Endometrium (tissue), 2 donors: ENCODE results near the gene EWSR1.
"Not testable (repeated sequence)": the region's sequence is repeated elsewhere in the genome, so short reads cannot be mapped to it uniquely, and the experiment has no call there.

Experiments
- FAIRE-seq: peaks from 2 replicates; lab custom pipeline; 2012; peaks lifted over from hg19 to GRCh38; lab: Jason Lieb, UNC
- donor health status: control.
- donor health status: control.

The EWSR1 gene

GRCh38 chr22:29267858-29268510 lies at the start of gene EWSR1, which contains the start of gene RHBDD3:
TSS of gene EWSR1 (plus strand) at chr22:29268268. CDS start at chr22:29268337, 69 bp downstream.
TSS of gene RHBDD3 (minus strand) at chr22:29267981. CDS start at chr22:29265626, 2,355 bp downstream.
- FAIRE-seq: no peak

- FAIRE-seq: no peak
These were observed 49.2 kb upstream of the EWSR1 start for GRCh38 chr22:29218758-29219408.

- not testable (repeated sequence) for FAIRE-seq
These were observed 48.7 kb upstream of the EWSR1 start for GRCh38 chr22:29219409-29219782.

GRCh38 chr22:29219881-29220670 lies 48.0 kb upstream of the EWSR1 start:
- no peak for FAIRE-seq

GRCh38 chr22:29224121-29224858 lies 43.8 kb upstream of the EWSR1 start:
- FAIRE-seq: no peak

GRCh38 chr22:29224859-29225410 lies 43.1 kb upstream of the EWSR1 start:
- no peak for FAIRE-seq

- no peak for FAIRE-seq
These were observed 42.5 kb upstream of the EWSR1 start for GRCh38 chr22:29225422-29226090.

- no peak for FAIRE-seq
These were observed 41.6 kb upstream of the EWSR1 start for GRCh38 chr22:29226351-29226981.

GRCh38 chr22:29230972-29231875 lies 36.8 kb upstream of the EWSR1 start:
- FAIRE-seq: no peak

GRCh38 chr22:29231971-29232959 lies 35.8 kb upstream of the EWSR1 start:
- FAIRE-seq: no peak

- no peak for FAIRE-seq
These were observed 34.7 kb upstream of the EWSR1 start for GRCh38 chr22:29233277-29233877.

GRCh38 chr22:29240481-29240880 lies 27.6 kb upstream of the EWSR1 start:
- not testable (repeated sequence) for FAIRE-seq

- no peak for FAIRE-seq
These were observed 24.1 kb upstream of the EWSR1 start for GRCh38 chr22:29243874-29244446.

GRCh38 chr22:29244785-29245625 lies 23.1 kb upstream of the EWSR1 start:
- FAIRE-seq: no peak

GRCh38 chr22:29245626-29246385 lies 22.3 kb upstream of the EWSR1 start:
- no peak for FAIRE-seq

GRCh38 chr22:29247891-29248290 lies 20.2 kb upstream of the EWSR1 start:
- not testable (repeated sequence) for FAIRE-seq
